CD4-positive, alpha-beta memory T cell (primary cell): ENCODE results near the gene RAC2. TPM values are rescaled to one million over a fixed set of nuclear protein-coding genes. Genes with fewer than 3 reads are reported as not detected.

Experiments used
- CTCF ChIA-PET: fragments of 350-600 bp; sonication (Branson Sonifier 250); formaldehyde crosslinking; loops from one replicate; lab custom pipeline; 2021; ENCODE audit warnings: inconsistent platforms; ENCODE audit not compliant: partially characterized antibody; lab: Charles Lee
- POLR2A ChIA-PET: fragments of 350-600 bp; sonication (Branson Sonifier 250); formaldehyde crosslinking; loops from one replicate; lab custom pipeline; 2021; ENCODE audit not compliant: partially characterized antibody; lab: Charles Lee
- DNase-seq, 5 donors: peaks; one replicate each; pipeline versions ENCODE4 v3.0.0 to v3.0.0-alpha.2; 2020 to 2022; ENCODE audit warnings: mixed read lengths in 1 of 5
- H3K27ac ChIP-seq: one replicate; pipeline ENCODE4 v1.7.0; 2013; ENCODE audit warnings: low read depth, low read length
- H3K27me3 ChIP-seq: 2 replicates; pipeline ENCODE4 v1.7.0; 2013; ENCODE audit warnings: mild to moderate bottlenecking, low read length, moderate library complexity; ENCODE audit not compliant: insufficient read depth
- H3K36me3 ChIP-seq: 2 replicates; pipeline ENCODE4 v1.7.0; 2013; ENCODE audit warnings: mild to moderate bottlenecking, low read length, moderate library complexity; ENCODE audit not compliant: insufficient read depth
- H3K4me1 ChIP-seq: 2 replicates; pipeline ENCODE4 v1.7.0; 2013; ENCODE audit warnings: mild to moderate bottlenecking, low read length, moderate library complexity; ENCODE audit not compliant: insufficient read depth
- H3K4me3 ChIP-seq, 2 donors: one replicate each; pipeline ENCODE4 v1.7.0; 2013; ENCODE audit warnings: low read length in 2 of 2, mild to moderate bottlenecking in 1 of 2
- H3K9me3 ChIP-seq, 2 donors: one replicate each; pipeline ENCODE4 v1.7.0; 2013; ENCODE audit warnings: low read length in 2 of 2, control low read depth in 1 of 2; ENCODE audit not compliant: control insufficient read depth in 1 of 2
- H3K27ac Mint-ChIP-seq, 7 donors: one replicate each; pipeline ENCODE4 v1.8.0; 2020 to 2021; ENCODE audit warnings: mixed read lengths in 7 of 7, mild to moderate bottlenecking in 6 of 7, inconsistent platforms in 3 of 7, moderate library complexity in 3 of 7
- H3K27me3 Mint-ChIP-seq, 2 donors: one replicate each; pipeline ENCODE4 v1.8.0; 2020 to 2021; ENCODE audit warnings: mixed read lengths in 2 of 2
- H3K36me3 Mint-ChIP-seq, 2 donors: one replicate each; pipeline ENCODE4 v1.8.0; 2020 to 2021; ENCODE audit warnings: mixed read lengths in 2 of 2, inconsistent platforms in 1 of 2, mild to moderate bottlenecking in 1 of 2
- H3K4me1 Mint-ChIP-seq, 4 donors: one replicate each; pipeline ENCODE4 v1.8.0; 2020 to 2021; ENCODE audit warnings: mixed read lengths in 4 of 4, mild to moderate bottlenecking in 1 of 4
- H3K4me3 Mint-ChIP-seq, 8 donors: one replicate each; pipeline ENCODE4 v1.8.0; 2020 to 2021; ENCODE audit warnings: mixed read lengths in 8 of 8, mild to moderate bottlenecking in 7 of 8, moderate library complexity in 6 of 8, inconsistent platforms in 3 of 8
- H3K9me3 Mint-ChIP-seq, 8 donors: one replicate each; pipeline ENCODE4 v1.8.0; 2020 to 2021; ENCODE audit warnings: mixed read lengths in 8 of 8, mild to moderate bottlenecking in 5 of 8, inconsistent platforms in 3 of 8, moderate library complexity in 1 of 8
- intact Hi-C: fragments of 100-400 bp; cut with micrococcal nuclease; formaldehyde crosslinking; loops from one replicate; pipeline ENCODE4 v1.15.1; 2023
- polyA plus RNA-seq, 2 donors: library from polyadenylated mRNA; unstranded; fragments of 300-500 nt; fragmentation: Illumina TruSeq; gene quantifications; one replicate each; pipeline ENCODE4 v1.2.3, GENCODE V29; 2021
- total RNA-seq, 2 experiments: library from RNA; stranded (reverse); gene quantifications; one replicate each; pipeline ENCODE4 v1.2.3, GENCODE V29; 2021

Gene RAC2
- total and polyA plus RNA-seq, 4 experiments from 2014 or later: 304 to 917 (median 521) TPM

GRCh38 chr22:37282385-37282677, 38.3 kb upstream of the RAC2 start, which contains the start of gene CYTH4:
Gene CYTH4, plus strand, starts transcription at chr22:37282508. Its CDS starts 62 bp downstream, at chr22:37282570.
- DNase-seq: peak; percentile 52 to 87 (median 65)
- Mint-ChIP-seq H3K9me3 (peaks cover 0 to 4% (median 0%) of the 10 kb centered on the region in 8 donors), H3K27ac (peak within 1 kb of the TSS; percentile 83 to 99 (median 96)), H3K4me1 (peaks cover 33 to 56% (median 44%) of the 10 kb centered on the region in 4 donors), H3K4me3 (peak within 1 kb of the TSS; percentile 89 to 100 (median 94)), H3K27me3 (no peaks in the 10 kb centered on the region), H3K36me3 (peaks cover 17 to 36% of the 10 kb centered on the region in 2 donors)
- Histone ChIP-seq H3K4me3 (peak within 1 kb of the TSS; percentile 98 to 99), H3K36me3 (peaks cover 15% of the 10 kb centered on the region), H3K9me3 (no peaks in the 10 kb centered on the region), H3K27ac (peak within 1 kb of the TSS; percentile 81), H3K4me1 (peaks cover 46% of the 10 kb centered on the region), H3K27me3 (no peaks in the 10 kb centered on the region)
- intact Hi-C loops: loop anchor here (1.0 kb wide), 1 partner anchor 15 kb away; no protein-coding TSS in a partner anchor
- CTCF ChIA-PET: interaction anchor here (1.0 to 5.0 kb wide), 8 partner anchors 11 to 202 kb away, joined by 3 to 24 read pairs (median 9); no protein-coding TSS in a partner anchor
- POLR2A ChIA-PET: interaction anchor here (0.7 to 7.1 kb wide), 16 partner anchors 8 to 135 kb away, joined by 3 to 147 read pairs (median 4); partner anchors contain the start of genes IL2RB and RAC2

GRCh38 chr22:37281646-37282384, 37.7 kb upstream of the RAC2 start:
- ChIA-PET CTCF (interaction anchor here (1.0 to 5.0 kb wide), 8 partner anchors 10 to 82 kb away, joined by 3 to 24 read pairs (median 8); no protein-coding TSS in a partner anchor), POLR2A (interaction anchor here (1.0 to 7.1 kb wide), 17 partner anchors 8 to 134 kb away, joined by 3 to 147 read pairs (median 4); partner anchors contain the start of gene RAC2)
- H3K9me3 Mint-ChIP-seq: peaks cover 0 to 4% (median 0%) of the 10 kb centered on the region in 8 donors
- H3K4me1 ChIP-seq: peaks cover 41% of the 10 kb centered on the region
- peaks cover 10% of the 10 kb centered on the region for H3K36me3 ChIP-seq
- H3K9me3 ChIP-seq: no peaks in the 10 kb centered on the region
- H3K27ac ChIP-seq: peak overlapping the region; percentile 81
- H3K4me1 Mint-ChIP-seq: peaks cover 29 to 51% (median 40%) of the 10 kb centered on the region in 4 donors
- no peaks in the 10 kb centered on the region for H3K27me3 ChIP-seq
- H3K4me3 ChIP-seq: peak overlapping the region; percentile 98 to 99
- no peak for DNase-seq
- peak overlapping the region; percentile 83 to 99 (median 96) for H3K27ac Mint-ChIP-seq
- H3K36me3 Mint-ChIP-seq: peaks cover 12 to 31% of the 10 kb centered on the region in 2 donors
- H3K27me3 Mint-ChIP-seq: no peaks in the 10 kb centered on the region
- intact Hi-C loops: loop anchor here (1.0 kb wide), 1 partner anchor 15 kb away; no protein-coding TSS in a partner anchor
- peak overlapping the region; percentile 89 to 100 (median 94) for H3K4me3 Mint-ChIP-seq

GRCh38 chr22:37281195-37281594, 37.1 kb upstream of the RAC2 start:
- CTCF ChIA-PET: interaction anchor here (0.7 to 5.0 kb wide), 8 partner anchors 9 to 82 kb away, joined by 3 to 24 read pairs (median 6); no protein-coding TSS in a partner anchor
- DNase-seq: no peak
- Mint-ChIP-seq H3K27me3 (no peaks in the 10 kb centered on the region), H3K4me1 (peaks cover 24 to 46% (median 34%) of the 10 kb centered on the region in 4 donors), H3K9me3 (peaks cover 0 to 2% (median 0%) of the 10 kb centered on the region in 8 donors), H3K36me3 (peaks cover 6 to 25% of the 10 kb centered on the region in 2 donors), H3K27ac (peak overlapping the region in 5 of 7 donors; percentile 36 to 97 (median 94)), H3K4me3 (peak overlapping the region in 6 of 8 donors; percentile 27 to 97 (median 94))
- POLR2A ChIA-PET: interaction anchor here (1.1 to 7.1 kb wide), 8 partner anchors 10 to 133 kb away, joined by 3 to 147 read pairs (median 14); partner anchors contain the start of gene RAC2
- Histone ChIP-seq H3K4me3 (no peak overlapping the region), H3K4me1 (peaks cover 35% of the 10 kb centered on the region), H3K36me3 (peaks cover 5% of the 10 kb centered on the region), H3K27ac (peak overlapping the region; percentile 81), H3K27me3 (no peaks in the 10 kb centered on the region), H3K9me3 (no peaks in the 10 kb centered on the region)
- intact Hi-C loops: no loop called here

GRCh38 chr22:37280718-37281117, 36.6 kb upstream of the RAC2 start:
- Histone ChIP-seq H3K36me3 (no peaks in the 10 kb centered on the region), H3K9me3 (no peaks in the 10 kb centered on the region), H3K27ac (no peak overlapping the region), H3K27me3 (no peaks in the 10 kb centered on the region), H3K4me1 (peaks cover 34% of the 10 kb centered on the region), H3K4me3 (no peak overlapping the region)
- CTCF ChIA-PET: interaction anchor here (0.7 to 5.0 kb wide), 7 partner anchors 9 to 81 kb away, joined by 3 to 24 read pairs (median 6); no protein-coding TSS in a partner anchor
- peaks cover 0 to 2% of the 10 kb centered on the region in 2 donors for H3K27me3 Mint-ChIP-seq
- POLR2A ChIA-PET: interaction anchor here (1.1 to 7.1 kb wide), 6 partner anchors 14 to 51 kb away, joined by 3 to 147 read pairs (median 24); partner anchors contain the start of gene RAC2
- H3K4me3 Mint-ChIP-seq: peak overlapping the region in 2 of 8 donors; percentile 27 to 29
- DNase-seq: no peak
- intact Hi-C loops: no loop called here
- H3K4me1 Mint-ChIP-seq: peaks cover 21 to 46% (median 30%) of the 10 kb centered on the region in 4 donors
- H3K36me3 Mint-ChIP-seq: peaks cover 4 to 20% of the 10 kb centered on the region in 2 donors
- peaks cover 0 to 2% (median 0%) of the 10 kb centered on the region in 8 donors for H3K9me3 Mint-ChIP-seq
- peak overlapping the region in 2 of 7 donors; percentile 17 to 83 for H3K27ac Mint-ChIP-seq

GRCh38 chr22:37279331-37280181, 35.5 kb upstream of the RAC2 start:
- no peaks in the 10 kb centered on the region for H3K27me3 ChIP-seq
- no peak overlapping the region for H3K4me3 ChIP-seq
- H3K4me1 ChIP-seq: peaks cover 28% of the 10 kb centered on the region
- Mint-ChIP-seq H3K4me1 (peaks cover 15 to 46% (median 23%) of the 10 kb centered on the region in 4 donors), H3K4me3 (peak overlapping the region in 1 of 8 donors; percentile 39), H3K9me3 (peaks cover 0 to 2% (median 0%) of the 10 kb centered on the region in 8 donors), H3K36me3 (peaks cover 4 to 15% of the 10 kb centered on the region in 2 donors), H3K27ac (peak overlapping the region in 3 of 7 donors; percentile 2 to 35 (median 22)), H3K27me3 (peaks cover 0 to 2% of the 10 kb centered on the region in 2 donors)
- no peak overlapping the region for H3K27ac ChIP-seq
- POLR2A ChIA-PET: no interaction called here
- CTCF ChIA-PET: interaction anchor here (1.4 to 5.0 kb wide), 3 partner anchors 19 to 27 kb away, joined by 3 to 23 read pairs (median 4); no protein-coding TSS in a partner anchor
- intact Hi-C loops: no loop called here
- no peaks in the 10 kb centered on the region for H3K36me3 ChIP-seq
- H3K9me3 ChIP-seq: no peaks in the 10 kb centered on the region
- DNase-seq: no peak

GRCh38 chr22:37278261-37278660, 34.2 kb upstream of the RAC2 start:
- CTCF ChIA-PET: interaction anchor here (1.0 kb wide), 1 partner anchor 11 kb away, joined by 4 read pairs; no protein-coding TSS in a partner anchor
- intact Hi-C loops: no loop called here
- H3K27me3 ChIP-seq: no peaks in the 10 kb centered on the region
- Mint-ChIP-seq H3K4me1 (peaks cover 11 to 36% (median 17%) of the 10 kb centered on the region in 4 donors), H3K9me3 (peaks cover 0 to 2% (median 0%) of the 10 kb centered on the region in 8 donors), H3K27me3 (peaks cover 0 to 2% of the 10 kb centered on the region in 2 donors), H3K27ac (peak overlapping the region in 1 of 7 donors; percentile 4), H3K4me3 (no peak overlapping the region), H3K36me3 (peaks cover 4 to 7% of the 10 kb centered on the region in 2 donors)
- H3K4me1 ChIP-seq: peaks cover 17% of the 10 kb centered on the region
- POLR2A ChIA-PET: interaction anchor here (1.0 kb wide), 1 partner anchor 31 kb away, joined by 3 read pairs; no protein-coding TSS in a partner anchor
- H3K36me3 ChIP-seq: no peaks in the 10 kb centered on the region
- no peak overlapping the region for H3K4me3 ChIP-seq
- H3K27ac ChIP-seq: no peak overlapping the region
- no peaks in the 10 kb centered on the region for H3K9me3 ChIP-seq
- no peak for DNase-seq
